ENCODE data around the gene PHYHIPL. TPM values are rescaled to one million over a fixed set of nuclear protein-coding genes. Genes with fewer than 3 reads are reported as not detected.

The PHYHIPL gene
- total and polyA plus RNA-seq, 2 experiments from 2014 or later = not detected

DNA sequence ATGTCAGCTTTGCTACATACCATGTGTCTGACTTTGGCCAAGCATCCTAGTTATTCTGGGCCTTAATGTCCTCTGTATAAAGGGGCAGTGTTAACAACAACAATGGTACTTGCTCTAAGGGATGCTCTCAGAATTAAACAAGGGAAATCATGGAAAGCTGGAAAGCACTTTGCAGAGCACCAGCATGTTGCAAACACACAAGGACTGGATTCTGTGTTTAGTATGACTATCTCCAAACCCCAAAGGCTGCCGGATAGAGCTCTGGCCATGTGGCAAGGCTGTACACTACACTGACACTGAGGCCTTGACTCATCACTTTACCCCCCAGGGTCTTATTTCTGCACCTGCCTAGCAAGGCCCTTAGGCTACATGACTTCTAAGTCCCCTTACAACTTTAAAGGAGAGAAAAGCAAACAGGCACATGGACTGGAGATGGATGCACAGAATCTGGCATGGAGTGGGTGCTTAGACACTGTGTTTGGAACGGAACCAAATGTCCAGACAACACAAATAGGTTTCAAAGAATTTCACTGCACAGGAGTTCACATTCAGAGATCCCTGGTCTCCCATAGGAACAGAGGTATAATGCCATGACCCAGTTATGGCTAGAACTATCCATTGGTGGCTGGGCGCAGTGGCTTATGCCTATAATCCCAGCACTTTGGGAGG, 111.3 kb downstream of the PHYHIPL start:
- TF ChIP-seq EZH2 (IDR thresholded peaks at IDR 0.05; ENCODE audit: insufficient read depth, poor library complexity, severe bottlenecking) = no peak
- TF ChIP-seq EZH2phosphoT487 (IDR thresholded peaks at IDR 0.05; ENCODE audit: insufficient read depth, low read depth) = no peak
- WGBS, 2 experiments (ENCODE audit: low coverage in 1 of 2, low lambda C conversion rate in 2 of 2, missing lambda C conversion rate in 2 of 2) = 57 to 59% methylated on average over 3 of the region's 3 CpGs
- no peak overlapping the region for H2AFZ ChIP-seq
- H3K36me3 ChIP-seq (ENCODE audit: low read depth) = no peaks in the 10 kb centered on the region
- in situ Hi-C loops (cut with MboI) = no loop called here
- H3K9me2 ChIP-seq (ENCODE audit: insufficient read depth) = no peaks in the 10 kb centered on the region
- no peak for DNase-seq
- H3K4me2 ChIP-seq (ENCODE audit: unreplicated experiment) = no peak overlapping the region
- no peaks in the 10 kb centered on the region for H3F3A ChIP-seq (ENCODE audit: insufficient read depth)
- H3K9me3 ChIP-seq (ENCODE audit: low read depth) = no peaks in the 10 kb centered on the region
- H3K27ac ChIP-seq = no peak overlapping the region
- H3K4me1 ChIP-seq (ENCODE audit: insufficient read depth) = no peaks in the 10 kb centered on the region
- no peak overlapping the region for H3K9ac ChIP-seq
- H3K4me3 ChIP-seq = no peak overlapping the region
- no peaks in the 10 kb centered on the region for H3K79me2 ChIP-seq (ENCODE audit: insufficient read depth)
- no peaks in the 10 kb centered on the region for H3K27me3 ChIP-seq (replicated peaks; ENCODE audit: insufficient read depth)
- H4K20me1 ChIP-seq (ENCODE audit: insufficient read depth) = no peaks in the 10 kb centered on the region

DNA sequence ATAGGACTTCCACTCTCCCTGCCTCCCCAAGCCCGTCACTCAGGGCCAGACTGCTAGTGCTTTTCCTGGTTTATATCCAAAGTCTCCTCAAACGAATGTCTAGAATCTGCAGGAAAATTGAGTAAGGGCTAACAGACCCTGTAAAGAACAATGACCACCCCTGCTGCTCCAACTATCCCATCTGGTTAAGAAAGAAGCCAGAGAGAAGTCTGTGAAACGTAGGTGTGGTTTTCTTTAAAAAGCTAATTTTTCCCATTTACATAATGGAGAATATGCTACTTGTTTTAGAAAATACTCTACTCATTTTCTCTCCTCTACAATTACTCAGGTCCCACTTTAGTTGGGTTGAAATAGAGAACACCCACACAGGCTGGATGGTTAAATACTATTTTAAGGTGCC, 113.4 kb downstream of the PHYHIPL start:
- H2AFZ ChIP-seq = no peak overlapping the region
- no peaks in the 10 kb centered on the region for H3K27me3 ChIP-seq (replicated peaks; ENCODE audit: insufficient read depth)
- no peak overlapping the region for H3K4me3 ChIP-seq
- H3K36me3 ChIP-seq (ENCODE audit: low read depth) = no peaks in the 10 kb centered on the region
- H3F3A ChIP-seq (ENCODE audit: insufficient read depth) = no peaks in the 10 kb centered on the region
- H4K20me1 ChIP-seq (ENCODE audit: insufficient read depth) = no peaks in the 10 kb centered on the region
- in situ Hi-C loops (cut with MboI) = no loop called here
- H3K79me2 ChIP-seq (ENCODE audit: insufficient read depth) = no peaks in the 10 kb centered on the region
- TF ChIP-seq EZH2phosphoT487 (IDR thresholded peaks at IDR 0.05; ENCODE audit: insufficient read depth, low read depth) (no peak), EZH2 (IDR thresholded peaks at IDR 0.05; ENCODE audit: insufficient read depth, poor library complexity, severe bottlenecking) (no peak)
- WGBS, 2 experiments (ENCODE audit: low coverage in 1 of 2, low lambda C conversion rate in 2 of 2, missing lambda C conversion rate in 2 of 2) = 24 to 26% methylated on average over 3 of the region's 3 CpGs
- no peak overlapping the region for H3K4me2 ChIP-seq (ENCODE audit: unreplicated experiment)
- H3K9ac ChIP-seq = no peak overlapping the region
- no peaks in the 10 kb centered on the region for H3K9me3 ChIP-seq (ENCODE audit: low read depth)
- DNase-seq = no peak
- H3K4me1 ChIP-seq (ENCODE audit: insufficient read depth) = no peaks in the 10 kb centered on the region
- H3K27ac ChIP-seq = no peak overlapping the region
- H3K9me2 ChIP-seq (ENCODE audit: insufficient read depth) = no peaks in the 10 kb centered on the region

DNA sequence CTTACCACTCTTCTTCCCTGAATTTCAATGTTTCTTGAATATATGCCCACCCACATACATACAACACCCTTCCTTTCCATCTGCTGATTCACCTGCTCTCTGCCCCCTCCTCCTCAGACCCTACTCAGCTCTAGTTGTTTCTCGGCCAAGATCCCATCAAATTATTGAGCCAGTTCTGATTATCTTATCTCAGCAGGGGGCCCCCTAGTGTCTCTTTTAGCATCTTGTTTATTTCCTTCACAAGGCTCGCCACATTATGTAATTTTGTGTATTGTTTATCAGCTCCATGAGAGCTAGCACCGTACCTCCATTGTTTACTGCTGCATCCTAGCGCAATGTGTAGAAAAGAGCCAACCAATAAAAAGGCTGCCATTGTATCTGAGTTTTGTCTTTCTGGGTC, 114.0 kb downstream of the PHYHIPL start:
- 65% methylated on average over 4 of the region's 4 CpGs for WGBS, 2 experiments (ENCODE audit: low coverage in 1 of 2, low lambda C conversion rate in 2 of 2, missing lambda C conversion rate in 2 of 2)
- TF ChIP-seq EZH2phosphoT487 (IDR thresholded peaks at IDR 0.05; ENCODE audit: insufficient read depth, low read depth) = no peak
- TF ChIP-seq EZH2 (IDR thresholded peaks at IDR 0.05; ENCODE audit: insufficient read depth, poor library complexity, severe bottlenecking) = no peak
- no peaks in the 10 kb centered on the region for H3K36me3 ChIP-seq (ENCODE audit: low read depth)

More for the DNA sequence above, 114.0 kb downstream of the PHYHIPL start:
- Histone ChIP-seq H3K4me2 (ENCODE audit: unreplicated experiment) (no peak overlapping the region), H3K4me3 (no peak overlapping the region), H3K27me3 (replicated peaks; ENCODE audit: insufficient read depth) (no peaks in the 10 kb centered on the region), H3K9me2 (ENCODE audit: insufficient read depth) (no peaks in the 10 kb centered on the region), H3K9me3 (ENCODE audit: low read depth) (no peaks in the 10 kb centered on the region), H3K4me1 (ENCODE audit: insufficient read depth) (no peaks in the 10 kb centered on the region), H3F3A (ENCODE audit: insufficient read depth) (no peaks in the 10 kb centered on the region), H4K20me1 (ENCODE audit: insufficient read depth) (no peaks in the 10 kb centered on the region), H3K79me2 (ENCODE audit: insufficient read depth) (no peaks in the 10 kb centered on the region), H2AFZ (no peak overlapping the region), H3K27ac (no peak overlapping the region), H3K9ac (no peak overlapping the region)
- in situ Hi-C loops (cut with MboI) = no loop called here
- DNase-seq = peak; percentile 18

Other genes starting within 250 kb of the PHYHIPL start
- 0.51 and 0.54 TPM in 2 replicates for gene FAM13C, start 185.9 kb downstream of the PHYHIPL start, total RNA-seq (2014; rRNA removed; shearing (Covaris generic))
- gene FAM13C, start 185.9 kb downstream of the PHYHIPL start, polyA plus RNA-seq (2016; fragmentation: Nextera tagmentation; extraction: Ambion mirVana) = 0.56 and 0.80 TPM in 2 replicates